Measurements from ENCODE around the gene IGFBP2. TPM values are rescaled to one million over a fixed set of nuclear protein-coding genes. Genes with fewer than 3 reads are reported as not detected.

The IGFBP2 gene
- total and polyA plus RNA-seq, 2 of the 8 experiments (the other 6 are each of a cell fraction or from before 2014, with no cell fraction given), result 326 to 782 TPM

DNA sequence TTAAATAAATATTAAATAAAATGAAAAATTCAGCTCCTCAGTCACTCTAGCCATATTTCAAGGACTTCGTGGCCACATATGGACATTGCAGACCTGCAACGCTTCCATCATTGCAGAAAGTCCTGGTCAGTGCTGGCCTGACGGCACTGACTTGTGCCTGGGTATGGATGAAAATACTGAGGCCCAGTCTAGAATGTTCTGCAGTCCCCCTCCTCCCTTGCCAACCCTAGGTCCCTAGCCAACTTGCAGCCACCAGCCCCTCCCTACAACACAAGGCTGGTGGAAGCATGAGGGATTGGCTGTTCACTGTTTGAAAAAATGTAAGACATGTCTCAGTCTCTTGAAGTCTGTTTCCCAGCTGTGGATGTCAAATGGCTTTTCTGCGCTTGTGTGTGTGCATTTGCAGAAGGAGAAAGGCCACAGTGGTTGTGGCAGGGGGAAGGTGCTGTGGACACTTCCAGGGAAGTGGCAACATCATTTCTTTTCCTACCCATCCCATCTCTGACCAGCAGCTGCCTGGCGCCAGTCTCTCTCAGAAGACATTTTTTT, 52.2 kb downstream of the IGFBP2 start (continued):
- TF ChIP-seq HDAC2 (IDR thresholded peaks at IDR 0.05; ENCODE audit: borderline replicate concordance in 1 of 2, low read depth in 2 of 2, low read length in 2 of 2) (no peak), CHD2 (IDR thresholded peaks at IDR 0.05; ENCODE audit: low read length) (no peak), CBX8 (IDR thresholded peaks at IDR 0.05; ENCODE audit: borderline replicate concordance, low read depth, low read length) (no peak)
- TF ChIP-seq, protein P1, sequence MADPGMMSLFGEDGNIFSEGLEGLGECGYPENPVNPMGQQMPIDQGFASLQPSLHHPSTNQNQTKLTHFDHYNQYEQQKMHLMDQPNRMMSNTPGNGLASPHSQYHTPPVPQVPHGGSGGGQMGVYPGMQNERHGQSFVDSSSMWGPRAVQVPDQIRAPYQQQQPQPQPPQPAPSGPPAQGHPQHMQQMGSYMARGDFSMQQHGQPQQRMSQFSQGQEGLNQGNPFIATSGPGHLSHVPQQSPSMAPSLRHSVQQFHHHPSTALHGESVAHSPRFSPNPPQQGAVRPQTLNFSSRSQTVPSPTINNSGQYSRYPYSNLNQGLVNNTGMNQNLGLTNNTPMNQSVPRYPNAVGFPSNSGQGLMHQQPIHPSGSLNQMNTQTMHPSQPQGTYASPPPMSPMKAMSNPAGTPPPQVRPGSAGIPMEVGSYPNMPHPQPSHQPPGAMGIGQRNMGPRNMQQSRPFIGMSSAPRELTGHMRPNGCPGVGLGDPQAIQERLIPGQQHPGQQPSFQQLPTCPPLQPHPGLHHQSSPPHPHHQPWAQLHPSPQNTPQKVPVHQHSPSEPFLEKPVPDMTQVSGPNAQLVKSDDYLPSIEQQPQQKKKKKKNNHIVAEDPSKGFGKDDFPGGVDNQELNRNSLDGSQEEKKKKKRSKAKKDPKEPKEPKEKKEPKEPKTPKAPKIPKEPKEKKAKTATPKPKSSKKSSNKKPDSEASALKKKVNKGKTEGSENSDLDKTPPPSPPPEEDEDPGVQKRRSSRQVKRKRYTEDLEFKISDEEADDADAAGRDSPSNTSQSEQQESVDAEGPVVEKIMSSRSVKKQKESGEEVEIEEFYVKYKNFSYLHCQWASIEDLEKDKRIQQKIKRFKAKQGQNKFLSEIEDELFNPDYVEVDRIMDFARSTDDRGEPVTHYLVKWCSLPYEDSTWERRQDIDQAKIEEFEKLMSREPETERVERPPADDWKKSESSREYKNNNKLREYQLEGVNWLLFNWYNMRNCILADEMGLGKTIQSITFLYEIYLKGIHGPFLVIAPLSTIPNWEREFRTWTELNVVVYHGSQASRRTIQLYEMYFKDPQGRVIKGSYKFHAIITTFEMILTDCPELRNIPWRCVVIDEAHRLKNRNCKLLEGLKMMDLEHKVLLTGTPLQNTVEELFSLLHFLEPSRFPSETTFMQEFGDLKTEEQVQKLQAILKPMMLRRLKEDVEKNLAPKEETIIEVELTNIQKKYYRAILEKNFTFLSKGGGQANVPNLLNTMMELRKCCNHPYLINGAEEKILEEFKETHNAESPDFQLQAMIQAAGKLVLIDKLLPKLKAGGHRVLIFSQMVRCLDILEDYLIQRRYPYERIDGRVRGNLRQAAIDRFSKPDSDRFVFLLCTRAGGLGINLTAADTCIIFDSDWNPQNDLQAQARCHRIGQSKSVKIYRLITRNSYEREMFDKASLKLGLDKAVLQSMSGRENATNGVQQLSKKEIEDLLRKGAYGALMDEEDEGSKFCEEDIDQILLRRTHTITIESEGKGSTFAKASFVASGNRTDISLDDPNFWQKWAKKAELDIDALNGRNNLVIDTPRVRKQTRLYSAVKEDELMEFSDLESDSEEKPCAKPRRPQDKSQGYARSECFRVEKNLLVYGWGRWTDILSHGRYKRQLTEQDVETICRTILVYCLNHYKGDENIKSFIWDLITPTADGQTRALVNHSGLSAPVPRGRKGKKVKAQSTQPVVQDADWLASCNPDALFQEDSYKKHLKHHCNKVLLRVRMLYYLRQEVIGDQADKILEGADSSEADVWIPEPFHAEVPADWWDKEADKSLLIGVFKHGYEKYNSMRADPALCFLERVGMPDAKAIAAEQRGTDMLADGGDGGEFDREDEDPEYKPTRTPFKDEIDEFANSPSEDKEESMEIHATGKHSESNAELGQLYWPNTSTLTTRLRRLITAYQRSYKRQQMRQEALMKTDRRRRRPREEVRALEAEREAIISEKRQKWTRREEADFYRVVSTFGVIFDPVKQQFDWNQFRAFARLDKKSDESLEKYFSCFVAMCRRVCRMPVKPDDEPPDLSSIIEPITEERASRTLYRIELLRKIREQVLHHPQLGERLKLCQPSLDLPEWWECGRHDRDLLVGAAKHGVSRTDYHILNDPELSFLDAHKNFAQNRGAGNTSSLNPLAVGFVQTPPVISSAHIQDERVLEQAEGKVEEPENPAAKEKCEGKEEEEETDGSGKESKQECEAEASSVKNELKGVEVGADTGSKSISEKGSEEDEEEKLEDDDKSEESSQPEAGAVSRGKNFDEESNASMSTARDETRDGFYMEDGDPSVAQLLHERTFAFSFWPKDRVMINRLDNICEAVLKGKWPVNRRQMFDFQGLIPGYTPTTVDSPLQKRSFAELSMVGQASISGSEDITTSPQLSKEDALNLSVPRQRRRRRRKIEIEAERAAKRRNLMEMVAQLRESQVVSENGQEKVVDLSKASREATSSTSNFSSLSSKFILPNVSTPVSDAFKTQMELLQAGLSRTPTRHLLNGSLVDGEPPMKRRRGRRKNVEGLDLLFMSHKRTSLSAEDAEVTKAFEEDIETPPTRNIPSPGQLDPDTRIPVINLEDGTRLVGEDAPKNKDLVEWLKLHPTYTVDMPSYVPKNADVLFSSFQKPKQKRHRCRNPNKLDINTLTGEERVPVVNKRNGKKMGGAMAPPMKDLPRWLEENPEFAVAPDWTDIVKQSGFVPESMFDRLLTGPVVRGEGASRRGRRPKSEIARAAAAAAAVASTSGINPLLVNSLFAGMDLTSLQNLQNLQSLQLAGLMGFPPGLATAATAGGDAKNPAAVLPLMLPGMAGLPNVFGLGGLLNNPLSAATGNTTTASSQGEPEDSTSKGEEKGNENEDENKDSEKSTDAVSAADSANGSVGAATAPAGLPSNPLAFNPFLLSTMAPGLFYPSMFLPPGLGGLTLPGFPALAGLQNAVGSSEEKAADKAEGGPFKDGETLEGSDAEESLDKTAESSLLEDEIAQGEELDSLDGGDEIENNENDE (IDR thresholded peaks at IDR 0.05; ENCODE audit: insufficient replicate concordance, low read length), result no peak

Data from H1 (cell line).